ENCODE data around the gene OSBPL6.

GRCh38 chr2:178270338-178270737 lies 76.0 kb downstream of the OSBPL6 start:
- no peak for TF ChIP-seq ZSCAN18 (tag by site-specific recombination; IDR thresholded peaks at IDR 0.05)
- no peak for TF ChIP-seq ZNF654 (tag by site-specific recombination; IDR thresholded peaks at IDR 0.05; ENCODE audit: low read depth)
- no peak for TF ChIP-seq KLF10 (tag by site-specific recombination; IDR thresholded peaks at IDR 0.05)
- no peak for TF ChIP-seq CTCF (tag by site-specific recombination; IDR thresholded peaks at IDR 0.05)
- no peak for TF ChIP-seq HIC1 (tag by site-specific recombination; IDR thresholded peaks at IDR 0.05)
- TF ChIP-seq ZNF777 (tag by site-specific recombination; IDR thresholded peaks at IDR 0.05; ENCODE audit: borderline replicate concordance) = no peak
- no peak for TF ChIP-seq PATZ1 (tag by site-specific recombination; IDR thresholded peaks at IDR 0.05)
- no peak for TF ChIP-seq ZNF580 (tag by site-specific recombination; IDR thresholded peaks at IDR 0.05)
- no peak for TF ChIP-seq ZNF138 (tag by site-specific recombination; IDR thresholded peaks at IDR 0.05; ENCODE audit: borderline replicate concordance)
- TF ChIP-seq ZBTB11 (tag by site-specific recombination; conservative IDR thresholded peaks at IDR 0.05; ENCODE audit: low read depth) = no peak
- no peak for TF ChIP-seq ZNF121 (tag by site-specific recombination; IDR thresholded peaks at IDR 0.05)
- TF ChIP-seq YY1 (tag by site-specific recombination; IDR thresholded peaks at IDR 0.05) = no peak
- TF ChIP-seq ZNF600 (tag by site-specific recombination; IDR thresholded peaks at IDR 0.05) = no peak

Measured in HEK293 (cell line).